Stimulated activated CD4-positive, alpha-beta T cell treated with anti-CD3 and anti-CD28 coated beads, TNF-alpha, amount 100 ng/mL, for 48 hours (primary cell): ENCODE data around the gene WNT5A.

Experiments
- DNase-seq, 3 donors: peaks; one replicate each; pipeline ENCODE4 v3.0.0-alpha.2; 2020; ENCODE audit warnings: low read depth in 3 of 3

Gene WNT5A

GRCh38 chr3:55446850-55447249 is 40.3 kb downstream of the WNT5A start:
- no peak for DNase-seq

GRCh38 chr3:55445551-55445950 is 41.6 kb downstream of the WNT5A start:
- DNase-seq: no peak

- no peak for DNase-seq
Observed at GRCh38 chr3:55443346-55443745, 43.8 kb downstream of the WNT5A start.

- DNase-seq: no peak
Observed at GRCh38 chr3:55442861-55443260, 44.2 kb downstream of the WNT5A start.

GRCh38 chr3:55441499-55441898 is 45.6 kb downstream of the WNT5A start:
- DNase-seq: no peak

GRCh38 chr3:55440104-55440708 is 46.9 kb downstream of the WNT5A start:
- DNase-seq: no peak

- DNase-seq: no peak
Observed at GRCh38 chr3:55439657-55440056, 47.4 kb downstream of the WNT5A start.

- no peak for DNase-seq
Observed at GRCh38 chr3:55436644-55437043, 50.5 kb downstream of the WNT5A start.

GRCh38 chr3:55435491-55435890 is 51.6 kb downstream of the WNT5A start:
- no peak for DNase-seq

GRCh38 chr3:55434789-55435188 is 52.3 kb downstream of the WNT5A start:
- no peak for DNase-seq

- DNase-seq: no peak
Observed at GRCh38 chr3:55431041-55431440, 56.1 kb downstream of the WNT5A start.

GRCh38 chr3:55427739-55428138 is 59.4 kb downstream of the WNT5A start:
- DNase-seq: no peak

- no peak for DNase-seq
Observed at GRCh38 chr3:55426486-55426885, 60.6 kb downstream of the WNT5A start.

- no peak for DNase-seq
Observed at GRCh38 chr3:55423782-55424181, 63.3 kb downstream of the WNT5A start.

- no peak for DNase-seq
Observed at GRCh38 chr3:55417211-55417610, 69.9 kb downstream of the WNT5A start.

- DNase-seq: no peak
Observed at GRCh38 chr3:55416331-55416821, 70.7 kb downstream of the WNT5A start.
